Hippocampal formation (tissue), 2 donors: ENCODE measurements around the gene ANKRD17.
"Not testable (repeated sequence)": the region's sequence is repeated elsewhere in the genome, so short reads cannot be mapped to it uniquely, and the experiment has no call there.

Experiments
- DNase-seq, 2 donors: peaks; one replicate each; lab custom pipeline; 2025; lab: John Stamatoyannopoulos, UW

The ANKRD17 gene

GRCh38 chr4:73258686-73259570, at the start of gene ANKRD17:
Gene ANKRD17 (minus strand): TSS chr4:73258798. CDS start chr4:73258668, 130 bp downstream.
- peak; percentile 92 to 93 for DNase-seq

- peak in 1 of 2 donors; percentile 68 for DNase-seq
These were observed 49.7 kb upstream of the ANKRD17 start for GRCh38 chr4:73308286-73308685.

GRCh38 chr4:73303711-73304110, 45.1 kb upstream of the ANKRD17 start:
- DNase-seq, result no peak

GRCh38 chr4:73299548-73300280, 41.1 kb upstream of the ANKRD17 start:
- no peak for DNase-seq

GRCh38 chr4:73292661-73293060, 34.1 kb upstream of the ANKRD17 start:
- DNase-seq, result not testable (repeated sequence)

- DNase-seq, result no peak
These were observed 23.4 kb upstream of the ANKRD17 start for GRCh38 chr4:73281982-73282381.

- peak in 1 of 2 donors; percentile 3 for DNase-seq
These were observed 22.8 kb upstream of the ANKRD17 start for GRCh38 chr4:73281396-73281795.

GRCh38 chr4:73277201-73277600, 18.6 kb upstream of the ANKRD17 start:
- no peak for DNase-seq

GRCh38 chr4:73275318-73275654, 16.7 kb upstream of the ANKRD17 start:
- no peak for DNase-seq

- no peak for DNase-seq
These were observed 14.2 kb upstream of the ANKRD17 start for GRCh38 chr4:73272816-73273215.

GRCh38 chr4:73267050-73267449, 8.5 kb upstream of the ANKRD17 start:
- no peak for DNase-seq

GRCh38 chr4:73259571-73260090, 1.0 kb upstream of the ANKRD17 start:
- DNase-seq, result no peak

GRCh38 chr4:73258436-73258685, 237 bp downstream of the ANKRD17 start:
- DNase-seq, result peak in 1 of 2 donors; percentile 88

- DNase-seq, result peak in 1 of 2 donors; percentile 32
These were observed 755 bp downstream of the ANKRD17 start for GRCh38 chr4:73257651-73258435.

GRCh38 chr4:73257234-73257633, 1.4 kb downstream of the ANKRD17 start:
- peak; percentile 58 to 83 for DNase-seq

- not testable (repeated sequence) for DNase-seq
These were observed 2.8 kb downstream of the ANKRD17 start for GRCh38 chr4:73255847-73256246.

GRCh38 chr4:73252001-73252400, 6.6 kb downstream of the ANKRD17 start:
- DNase-seq, result no peak

GRCh38 chr4:73251384-73251783, 7.2 kb downstream of the ANKRD17 start:
- no peak for DNase-seq

GRCh38 chr4:73250642-73251041, 8.0 kb downstream of the ANKRD17 start:
- no peak for DNase-seq

GRCh38 chr4:73248821-73249220, 9.8 kb downstream of the ANKRD17 start:
- no peak for DNase-seq

- DNase-seq, result no peak
These were observed 10.2 kb downstream of the ANKRD17 start for GRCh38 chr4:73248416-73248815.

- DNase-seq, result no peak
These were observed 11.5 kb downstream of the ANKRD17 start for GRCh38 chr4:73247100-73247499.
